CD8-positive, alpha-beta memory T cell (primary cell): Measurements from ENCODE around the gene LHFPL3. TPM values are rescaled to one million over a fixed set of nuclear protein-coding genes. Genes with fewer than 3 reads are reported as not detected.
A peak's percentile ranks its signal among the peaks of the same experiment; 100 is the strongest.

Experiments
- CTCF ChIA-PET: fragments of 350-600 bp; sonication (Branson Sonifier 250); formaldehyde crosslinking; loops from one replicate; lab custom pipeline; 2021; ENCODE audit warnings: antibody characterized with exemption; lab: Charles Lee
- POLR2A ChIA-PET: fragments of 350-600 bp; sonication (Branson Sonifier 250); formaldehyde crosslinking; loops from one replicate; lab custom pipeline; 2021; ENCODE audit warnings: antibody characterized with exemption; lab: Charles Lee
- DNase-seq, 5 donors: peaks; one replicate each; pipeline versions ENCODE4 v3.0.0 to v3.0.0-alpha.2; 2020 to 2022; ENCODE audit warnings: mixed read lengths in 1 of 5
- H3K27ac ChIP-seq: one replicate; pipeline ENCODE4 v1.7.0; 2013; ENCODE audit warnings: low read depth, mild to moderate bottlenecking, low read length, moderate library complexity
- H3K27me3 ChIP-seq: 2 replicates; pipeline ENCODE4 v1.7.0; 2013; ENCODE audit warnings: low read length, mild to moderate bottlenecking; ENCODE audit not compliant: insufficient read depth, poor library complexity, severe bottlenecking
- H3K36me3 ChIP-seq: 2 replicates; pipeline ENCODE4 v1.7.0; 2013; ENCODE audit warnings: mild to moderate bottlenecking, low read length, moderate library complexity; ENCODE audit not compliant: insufficient read depth
- H3K4me1 ChIP-seq: 2 replicates; pipeline ENCODE4 v1.7.0; 2013; ENCODE audit warnings: mild to moderate bottlenecking, low read length, moderate library complexity; ENCODE audit not compliant: insufficient read depth
- H3K4me3 ChIP-seq: 2 replicates; pipeline ENCODE4 v1.7.0; 2013; ENCODE audit warnings: mild to moderate bottlenecking, low read length
- H3K9me3 ChIP-seq: 2 replicates; pipeline ENCODE4 v1.7.0; 2013; ENCODE audit warnings: mild to moderate bottlenecking, low read length
- H3K27ac Mint-ChIP-seq, 8 donors: one replicate each; pipeline ENCODE4 v1.8.0; 2020 to 2021; ENCODE audit warnings: mixed read lengths in 8 of 8, mild to moderate bottlenecking in 6 of 8, inconsistent platforms in 3 of 8, moderate library complexity in 3 of 8
- H3K27me3 Mint-ChIP-seq, 2 donors: one replicate each; pipeline ENCODE4 v1.8.0; 2020 to 2021; ENCODE audit warnings: mixed read lengths in 2 of 2, mild to moderate bottlenecking in 1 of 2, moderate library complexity in 1 of 2
- H3K36me3 Mint-ChIP-seq, 3 donors: one replicate each; pipeline ENCODE4 v1.8.0; 2020 to 2021; ENCODE audit warnings: mixed read lengths in 3 of 3, inconsistent platforms in 1 of 3, mild to moderate bottlenecking in 1 of 3
- H3K4me1 Mint-ChIP-seq, 3 donors: one replicate each; pipeline ENCODE4 v1.8.0; 2020 to 2021; ENCODE audit warnings: mixed read lengths in 3 of 3, inconsistent platforms in 1 of 3, mild to moderate bottlenecking in 1 of 3
- H3K4me3 Mint-ChIP-seq, 7 donors: one replicate each; pipeline ENCODE4 v1.8.0; 2020 to 2021; ENCODE audit warnings: mixed read lengths in 7 of 7, mild to moderate bottlenecking in 6 of 7, moderate library complexity in 4 of 7, inconsistent platforms in 2 of 7
- H3K9me3 Mint-ChIP-seq, 5 donors: one replicate each; pipeline ENCODE4 v1.8.0; 2020 to 2022; ENCODE audit warnings: mixed read lengths in 5 of 5, mild to moderate bottlenecking in 3 of 5, moderate library complexity in 2 of 5, inconsistent platforms in 1 of 5
- polyA plus RNA-seq: library from polyadenylated mRNA; unstranded; fragments of 300-500 nt; fragmentation: Illumina TruSeq; gene quantifications from one replicate; pipeline ENCODE4 v1.2.3, GENCODE V29; 2021
- total RNA-seq, 2 experiments: library from RNA; stranded (reverse); gene quantifications; one replicate each; pipeline ENCODE4 v1.2.3, GENCODE V29; 2021

LHFPL3 gene
- total and polyA plus RNA-seq, 3 experiments from 2014 or later, result not detected

DNA sequence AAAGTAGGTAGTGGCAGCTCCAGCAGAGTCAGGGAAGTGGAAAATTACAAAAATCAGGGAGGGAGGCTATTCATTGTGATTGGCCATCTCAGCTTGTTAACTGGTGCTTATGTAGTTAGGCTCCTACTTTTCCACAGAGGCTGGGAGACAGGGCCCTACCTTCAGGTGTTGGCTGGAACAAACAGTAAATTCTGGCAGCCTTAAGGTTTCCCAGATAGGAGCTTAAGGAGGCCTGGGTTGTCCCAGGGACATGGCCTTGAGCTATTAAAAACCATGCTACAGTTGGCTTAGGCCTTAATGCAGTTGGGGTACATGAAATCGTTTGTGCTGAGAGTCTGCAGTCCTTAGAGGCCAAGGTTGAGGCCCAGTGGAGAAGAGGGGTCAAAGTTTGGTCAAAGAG, 324.5 kb downstream of the LHFPL3 start:
- Histone ChIP-seq H3K27ac (no peak overlapping the region), H3K4me3 (no peak overlapping the region), H3K9me3 (no peaks in the 10 kb centered on the region), H3K36me3 (no peaks in the 10 kb centered on the region), H3K27me3 (no peaks in the 10 kb centered on the region), H3K4me1 (no peaks in the 10 kb centered on the region)
- no peaks in the 10 kb centered on the region for H3K9me3 Mint-ChIP-seq
- no peak overlapping the region for H3K4me3 Mint-ChIP-seq
- H3K36me3 Mint-ChIP-seq, result no peaks in the 10 kb centered on the region
- POLR2A ChIA-PET, result no interaction called here
- CTCF ChIA-PET, result no interaction called here
- DNase-seq, result no peak
- H3K27me3 Mint-ChIP-seq, result peaks cover 2 to 15% of the 10 kb centered on the region in 2 donors
- no peaks in the 10 kb centered on the region for H3K4me1 Mint-ChIP-seq
- H3K27ac Mint-ChIP-seq, result peak overlapping the region in 1 of 8 donors; percentile 57

DNA sequence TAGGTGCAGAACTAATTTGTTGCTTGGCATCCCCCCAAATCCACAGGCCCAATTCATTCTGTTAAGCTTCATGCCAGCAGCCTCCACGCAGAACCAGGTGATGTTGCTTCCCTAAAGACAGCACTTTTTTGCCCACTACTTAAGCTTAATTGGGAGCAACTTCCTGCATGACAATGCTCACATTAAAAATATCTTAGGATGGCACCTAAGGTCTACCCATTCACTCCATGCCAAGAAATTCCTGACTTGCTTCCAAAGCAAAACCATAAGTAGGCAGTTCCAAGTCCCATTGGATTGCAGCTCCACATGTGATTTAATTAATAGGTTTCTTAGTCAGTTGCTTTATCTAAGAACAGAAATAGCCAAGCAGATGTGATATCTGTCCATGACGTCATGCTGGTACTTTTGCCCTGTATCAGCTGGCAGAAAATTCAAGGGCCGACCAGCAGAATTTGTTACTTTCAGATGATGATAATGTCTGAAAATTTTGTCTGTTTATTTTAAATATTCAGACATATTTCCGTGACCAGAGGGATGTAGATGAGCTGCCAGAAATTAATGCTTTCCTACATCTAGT, 325.5 kb downstream of the LHFPL3 start:
- H3K4me1 ChIP-seq, result no peaks in the 10 kb centered on the region
- H3K27me3 Mint-ChIP-seq, result peaks cover 3 to 5% of the 10 kb centered on the region in 2 donors
- H3K4me3 ChIP-seq, result no peak overlapping the region
- POLR2A ChIA-PET, result no interaction called here
- H3K36me3 ChIP-seq, result no peaks in the 10 kb centered on the region
- no peak for DNase-seq
- H3K27ac Mint-ChIP-seq, result no peak overlapping the region
- CTCF ChIA-PET, result no interaction called here
- no peaks in the 10 kb centered on the region for H3K36me3 Mint-ChIP-seq
- no peaks in the 10 kb centered on the region for H3K9me3 Mint-ChIP-seq
- H3K27me3 ChIP-seq, result no peaks in the 10 kb centered on the region
- H3K4me3 Mint-ChIP-seq, result no peak overlapping the region
- H3K27ac ChIP-seq, result no peak overlapping the region
- no peaks in the 10 kb centered on the region for H3K9me3 ChIP-seq
- H3K4me1 Mint-ChIP-seq, result no peaks in the 10 kb centered on the region

DNA sequence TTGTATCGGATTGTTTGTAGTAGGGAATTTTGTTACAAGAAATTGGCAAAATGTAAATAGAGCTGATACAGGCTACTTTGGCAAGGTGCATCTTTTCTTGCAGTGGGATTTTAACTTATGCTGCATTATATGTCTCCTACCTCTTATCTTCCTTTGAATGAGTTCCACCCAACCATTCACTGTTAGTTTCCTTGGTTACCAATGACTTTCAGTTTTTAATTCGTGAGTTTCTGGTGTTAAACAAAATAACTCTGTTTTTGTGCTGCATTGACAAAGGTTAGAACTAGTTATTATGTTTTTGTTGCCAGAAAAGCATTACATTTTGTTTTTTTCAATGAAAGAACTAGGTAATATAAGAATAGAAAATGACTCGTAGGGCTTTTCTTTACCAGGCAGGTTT, 327.2 kb downstream of the LHFPL3 start:
- Histone ChIP-seq H3K27ac (no peak overlapping the region), H3K36me3 (no peaks in the 10 kb centered on the region), H3K4me1 (no peaks in the 10 kb centered on the region), H3K9me3 (no peaks in the 10 kb centered on the region), H3K4me3 (no peak overlapping the region), H3K27me3 (no peaks in the 10 kb centered on the region)
- no peaks in the 10 kb centered on the region for H3K9me3 Mint-ChIP-seq
- H3K27ac Mint-ChIP-seq, result no peak overlapping the region
- no peak for DNase-seq
- no peak overlapping the region for H3K4me3 Mint-ChIP-seq
- POLR2A ChIA-PET, result no interaction called here
- no peaks in the 10 kb centered on the region for H3K4me1 Mint-ChIP-seq
- no peaks in the 10 kb centered on the region for H3K36me3 Mint-ChIP-seq
- peaks cover 3% of the 10 kb centered on the region in 2 donors for H3K27me3 Mint-ChIP-seq
- CTCF ChIA-PET, result no interaction called here

DNA sequence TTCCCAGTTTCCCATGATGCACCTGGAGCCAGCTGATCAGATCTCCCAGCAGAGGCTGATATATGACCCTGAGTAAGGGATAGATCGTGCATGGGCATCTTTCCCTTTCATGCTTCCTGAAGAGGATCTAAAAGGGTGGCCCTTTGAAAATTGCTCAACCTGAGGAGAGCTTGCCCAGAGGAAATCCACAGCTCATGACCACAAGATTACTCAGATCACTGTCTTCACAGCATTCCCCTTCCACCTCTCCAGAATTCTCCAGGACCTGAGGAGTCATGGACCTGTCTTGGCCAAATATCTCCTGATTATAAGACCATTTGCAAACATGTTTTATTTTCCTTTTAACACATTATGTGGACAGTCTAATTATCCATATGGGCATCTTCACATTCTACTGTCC, 328.1 kb downstream of the LHFPL3 start:
- Mint-ChIP-seq H3K36me3 (no peaks in the 10 kb centered on the region), H3K9me3 (no peaks in the 10 kb centered on the region), H3K4me3 (no peak overlapping the region), H3K4me1 (no peaks in the 10 kb centered on the region), H3K27me3 (peaks cover 3% of the 10 kb centered on the region in 2 donors), H3K27ac (no peak overlapping the region)
- POLR2A ChIA-PET, result no interaction called here
- Histone ChIP-seq H3K4me3 (no peak overlapping the region), H3K27ac (no peak overlapping the region), H3K9me3 (no peaks in the 10 kb centered on the region), H3K27me3 (no peaks in the 10 kb centered on the region), H3K36me3 (no peaks in the 10 kb centered on the region), H3K4me1 (no peaks in the 10 kb centered on the region)
- CTCF ChIA-PET, result no interaction called here
- no peak for DNase-seq

DNA sequence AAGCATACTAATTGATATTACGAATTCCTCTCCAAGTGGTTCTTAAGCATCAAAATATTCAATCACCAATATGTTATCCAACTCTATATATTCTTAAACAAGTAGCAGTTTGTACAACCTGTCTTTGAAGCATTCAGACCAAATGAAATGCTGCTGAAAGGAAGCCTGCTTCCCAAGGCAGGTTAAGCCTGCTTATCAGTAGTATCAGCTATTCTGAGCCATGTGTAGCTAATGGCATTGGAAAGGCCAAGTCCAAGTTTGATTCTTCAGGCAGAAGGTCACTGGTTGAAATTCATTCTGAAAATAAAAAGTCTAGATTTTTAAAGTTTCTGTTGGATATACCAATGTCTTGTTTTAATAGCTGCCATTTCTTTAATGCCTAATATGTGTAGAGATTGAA, 328.7 kb downstream of the LHFPL3 start:
- DNase-seq, result no peak
- no peak overlapping the region for H3K4me3 ChIP-seq
- CTCF ChIA-PET, result no interaction called here
- no peak overlapping the region for H3K27ac ChIP-seq
- H3K27me3 Mint-ChIP-seq, result peaks cover 3% of the 10 kb centered on the region in 2 donors
- no peaks in the 10 kb centered on the region for H3K36me3 Mint-ChIP-seq
- POLR2A ChIA-PET, result no interaction called here
- no peak overlapping the region for H3K27ac Mint-ChIP-seq
- H3K36me3 ChIP-seq, result no peaks in the 10 kb centered on the region
- H3K9me3 Mint-ChIP-seq, result no peaks in the 10 kb centered on the region
- no peaks in the 10 kb centered on the region for H3K9me3 ChIP-seq
- H3K4me1 ChIP-seq, result no peaks in the 10 kb centered on the region
- no peak overlapping the region for H3K4me3 Mint-ChIP-seq
- no peaks in the 10 kb centered on the region for H3K27me3 ChIP-seq
- no peaks in the 10 kb centered on the region for H3K4me1 Mint-ChIP-seq

DNA sequence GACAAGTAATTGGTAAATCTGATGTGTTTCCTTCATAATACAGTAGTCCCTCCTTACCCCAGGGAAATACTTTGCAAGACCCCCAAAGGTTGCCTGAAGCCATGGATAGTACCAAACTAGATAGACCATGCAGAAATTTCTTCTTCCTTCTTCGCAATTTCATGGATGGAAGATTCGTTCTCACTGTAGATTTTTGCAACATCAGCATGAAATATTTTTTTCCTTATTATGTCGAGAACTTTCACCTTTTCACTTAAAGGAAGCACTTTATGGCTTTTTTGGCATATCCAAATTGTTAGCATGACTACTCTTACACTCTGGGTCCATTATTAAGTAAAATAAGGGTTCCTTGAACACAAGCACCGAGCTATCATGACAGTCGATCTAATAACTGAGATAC, 333.2 kb downstream of the LHFPL3 start:
- H3K9me3 ChIP-seq, result no peaks in the 10 kb centered on the region
- Mint-ChIP-seq H3K27ac (no peak overlapping the region), H3K36me3 (no peaks in the 10 kb centered on the region), H3K9me3 (peaks cover 0 to 2% (median 0%) of the 10 kb centered on the region in 5 donors), H3K4me3 (no peak overlapping the region), H3K4me1 (no peaks in the 10 kb centered on the region), H3K27me3 (peaks cover 3 to 5% of the 10 kb centered on the region in 2 donors)
- no peaks in the 10 kb centered on the region for H3K4me1 ChIP-seq
- DNase-seq, result no peak
- no peak overlapping the region for H3K4me3 ChIP-seq
- CTCF ChIA-PET, result no interaction called here
- no peaks in the 10 kb centered on the region for H3K36me3 ChIP-seq
- POLR2A ChIA-PET, result no interaction called here
- H3K27ac ChIP-seq, result no peak overlapping the region
- H3K27me3 ChIP-seq, result no peaks in the 10 kb centered on the region

DNA sequence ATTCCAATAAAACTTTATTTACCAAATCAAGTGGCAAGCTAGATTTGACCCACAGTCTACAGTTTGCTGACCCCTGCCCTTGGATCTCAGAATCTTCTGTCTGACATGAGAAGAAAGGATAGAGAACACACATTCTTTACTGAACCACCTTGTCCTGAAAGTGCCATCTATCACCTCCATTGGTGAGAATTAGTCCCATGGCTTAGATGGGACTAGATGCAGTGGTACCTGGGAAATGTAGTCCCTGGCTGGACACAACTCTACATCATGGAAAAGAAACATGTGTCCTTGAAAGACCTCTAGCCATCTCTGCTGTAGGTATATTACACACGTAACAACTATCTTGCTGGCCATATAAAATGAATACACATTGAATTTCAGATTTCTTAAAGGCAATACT, 336.2 kb downstream of the LHFPL3 start:
- H3K4me3 Mint-ChIP-seq, result no peak overlapping the region
- DNase-seq, result no peak
- Histone ChIP-seq H3K27ac (no peak overlapping the region), H3K9me3 (no peaks in the 10 kb centered on the region), H3K4me1 (no peaks in the 10 kb centered on the region), H3K36me3 (no peaks in the 10 kb centered on the region), H3K27me3 (no peaks in the 10 kb centered on the region), H3K4me3 (no peak overlapping the region)
- no peaks in the 10 kb centered on the region for H3K36me3 Mint-ChIP-seq
- ChIA-PET CTCF (no interaction called here), POLR2A (no interaction called here)
- peaks cover 0 to 2% (median 0%) of the 10 kb centered on the region in 5 donors for H3K9me3 Mint-ChIP-seq
- no peak overlapping the region for H3K27ac Mint-ChIP-seq
- H3K4me1 Mint-ChIP-seq, result no peaks in the 10 kb centered on the region
- peaks cover 3 to 5% of the 10 kb centered on the region in 2 donors for H3K27me3 Mint-ChIP-seq

DNA sequence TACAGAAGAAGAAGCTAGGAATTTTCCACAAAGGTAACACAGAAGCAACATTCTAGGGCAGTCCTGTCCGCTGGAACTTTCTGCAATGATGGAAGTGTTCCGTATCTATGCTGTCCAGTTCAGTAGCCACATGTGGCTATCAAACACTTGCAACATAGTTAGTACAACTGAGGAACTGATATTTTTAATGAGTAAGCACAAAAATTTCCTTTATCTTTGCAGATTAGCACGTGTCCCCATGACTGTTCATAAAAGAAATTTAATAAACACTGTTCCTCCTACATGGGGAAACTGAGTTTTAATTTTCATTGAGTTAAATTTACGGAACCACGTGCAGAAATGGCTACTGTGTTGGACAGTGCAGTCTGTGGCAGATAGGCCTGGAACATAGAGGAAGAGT, 349.2 kb downstream of the LHFPL3 start:
- POLR2A ChIA-PET, result no interaction called here
- no peak overlapping the region for H3K27ac Mint-ChIP-seq
- CTCF ChIA-PET, result no interaction called here
- H3K9me3 Mint-ChIP-seq, result peaks cover 0 to 3% (median 0%) of the 10 kb centered on the region in 5 donors
- H3K36me3 ChIP-seq, result no peaks in the 10 kb centered on the region
- H3K36me3 Mint-ChIP-seq, result no peaks in the 10 kb centered on the region
- no peaks in the 10 kb centered on the region for H3K9me3 ChIP-seq
- no peaks in the 10 kb centered on the region for H3K27me3 ChIP-seq
- no peak for DNase-seq
- no peak overlapping the region for H3K4me3 Mint-ChIP-seq
- peaks cover 0 to 21% of the 10 kb centered on the region in 2 donors for H3K27me3 Mint-ChIP-seq
- H3K27ac ChIP-seq, result no peak overlapping the region
- H3K4me1 Mint-ChIP-seq, result no peaks in the 10 kb centered on the region
- no peak overlapping the region for H3K4me3 ChIP-seq
- H3K4me1 ChIP-seq, result no peaks in the 10 kb centered on the region

DNA sequence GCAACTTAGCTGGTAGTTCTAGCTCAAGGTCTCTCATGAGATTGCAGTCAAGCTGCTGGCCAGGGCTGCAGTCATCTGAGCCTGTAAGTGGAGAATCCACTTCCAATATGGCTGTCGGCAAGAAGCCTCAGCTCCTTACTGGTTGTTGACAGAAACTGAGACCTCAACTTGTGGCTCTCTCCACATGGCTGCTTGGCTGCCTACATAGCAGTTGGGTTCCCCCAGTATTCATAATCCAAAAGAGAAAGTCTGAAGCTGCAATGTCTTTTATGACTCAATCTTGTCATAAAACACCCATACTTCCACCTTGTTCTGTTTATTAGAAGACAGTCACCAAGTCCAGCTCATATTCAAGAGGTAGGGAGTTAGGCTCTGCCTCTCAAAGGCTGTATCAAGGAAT, 350.7 kb downstream of the LHFPL3 start:
- H3K4me3 ChIP-seq, result no peak overlapping the region
- no peak overlapping the region for H3K27ac ChIP-seq
- no peaks in the 10 kb centered on the region for H3K9me3 ChIP-seq
- Mint-ChIP-seq H3K36me3 (no peaks in the 10 kb centered on the region), H3K27me3 (peaks cover 0 to 21% of the 10 kb centered on the region in 2 donors), H3K9me3 (no peaks in the 10 kb centered on the region), H3K4me1 (no peaks in the 10 kb centered on the region), H3K4me3 (no peak overlapping the region), H3K27ac (no peak overlapping the region)
- no peaks in the 10 kb centered on the region for H3K27me3 ChIP-seq
- POLR2A ChIA-PET, result no interaction called here
- H3K4me1 ChIP-seq, result no peaks in the 10 kb centered on the region
- no peak for DNase-seq
- CTCF ChIA-PET, result no interaction called here
- no peaks in the 10 kb centered on the region for H3K36me3 ChIP-seq
